ENCODE data around the gene TMEM87A. TPM values are rescaled to one million over a fixed set of nuclear protein-coding genes. Genes with fewer than 3 reads are reported as not detected.
"Not testable (repeated sequence)": the region's sequence is repeated elsewhere in the genome, so short reads cannot be mapped to it uniquely, and the experiment has no call there.

Gene TMEM87A
- total RNA-seq, 1 donor from 2014 or later, result 42.1 TPM

DNA sequence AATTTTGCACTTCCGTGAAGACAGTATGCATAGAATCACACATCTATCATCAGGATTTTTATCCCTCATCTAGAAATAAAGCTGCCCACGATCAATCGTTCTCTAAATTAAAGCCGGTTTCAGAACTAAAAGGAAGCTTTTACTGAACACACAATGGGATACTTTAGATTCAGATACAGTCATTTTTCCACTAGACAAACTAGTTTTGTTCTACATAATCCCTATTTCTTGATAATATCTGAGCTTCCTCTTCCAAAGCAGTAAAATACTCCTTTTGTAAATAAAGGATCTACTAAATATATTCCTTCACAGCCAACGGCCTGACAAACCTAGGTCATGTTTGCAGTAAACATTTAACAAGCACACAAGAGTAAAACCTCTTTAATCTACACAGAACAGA lies 2.2 kb downstream of the TMEM87A start:
- no peak for DNase-seq (ENCODE audit: low read depth, low spot score)

DNA sequence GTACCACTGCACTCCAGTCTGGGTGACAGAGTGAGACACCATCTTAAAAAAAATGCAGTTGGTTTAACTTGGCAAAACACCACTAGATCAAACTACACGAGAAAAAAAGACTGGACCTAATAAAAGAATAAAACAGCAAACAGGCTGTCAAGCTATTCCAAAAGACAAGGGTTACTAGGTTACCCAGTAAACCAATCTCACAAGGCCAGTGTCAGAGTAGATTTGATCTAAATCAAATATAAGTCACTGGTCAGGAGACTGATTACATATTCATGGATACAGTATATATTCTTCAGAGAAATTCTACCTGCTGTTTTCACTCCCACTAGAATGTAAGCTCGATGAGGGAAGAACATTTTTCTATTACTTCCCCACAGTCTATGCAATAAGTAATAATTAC lies 2.7 kb downstream of the TMEM87A start:
- DNase-seq (ENCODE audit: low read depth, low spot score), result no peak

DNA sequence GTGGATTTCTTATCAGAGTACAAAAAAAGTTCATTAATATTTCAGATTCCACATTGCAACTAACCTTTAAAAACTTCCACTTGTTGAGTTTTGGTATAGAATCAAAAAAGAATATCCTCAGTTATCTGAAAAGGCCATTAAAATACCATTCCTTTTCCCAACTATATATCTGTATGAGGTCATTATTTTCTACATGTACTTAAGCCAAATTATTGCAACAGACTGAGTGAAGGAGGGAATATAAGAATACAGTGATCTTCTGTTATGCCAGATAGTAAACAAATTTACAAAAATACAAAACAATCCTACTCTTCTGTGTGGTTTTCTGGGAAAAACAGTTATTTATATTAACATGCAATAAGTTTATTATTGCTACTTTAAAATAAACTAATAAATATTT lies 5.9 kb downstream of the TMEM87A start:
- no peak for DNase-seq (ENCODE audit: low read depth, low spot score)

- DNase-seq (ENCODE audit: low read depth, low spot score), result no peak
Measured at GRCh38 chr15:42264795-42265194, 8.4 kb downstream of the TMEM87A start.

GRCh38 chr15:42253300-42253699 lies 19.9 kb downstream of the TMEM87A start:
- DNase-seq (ENCODE audit: low read depth, low spot score), result no peak

DNA sequence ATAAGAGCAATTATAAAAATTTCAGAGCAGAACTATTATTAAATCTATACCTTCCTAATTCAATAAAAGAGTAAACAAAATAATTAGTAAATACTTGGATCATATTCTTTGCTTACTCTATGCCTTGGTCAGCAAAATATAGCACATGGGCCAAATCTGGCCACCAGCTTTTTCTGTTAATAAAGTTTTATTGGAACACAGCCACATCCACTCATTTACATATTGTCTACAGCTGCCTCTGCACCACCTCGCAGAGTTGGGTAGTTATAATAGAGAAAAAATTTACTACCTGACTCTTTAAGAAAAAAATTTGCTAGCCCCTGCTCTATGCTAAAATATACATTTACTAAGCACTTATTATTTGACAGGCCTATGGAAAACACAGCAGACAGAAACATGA lies 32.4 kb downstream of the TMEM87A start:
- no peak for DNase-seq (ENCODE audit: low read depth, low spot score)

DNA sequence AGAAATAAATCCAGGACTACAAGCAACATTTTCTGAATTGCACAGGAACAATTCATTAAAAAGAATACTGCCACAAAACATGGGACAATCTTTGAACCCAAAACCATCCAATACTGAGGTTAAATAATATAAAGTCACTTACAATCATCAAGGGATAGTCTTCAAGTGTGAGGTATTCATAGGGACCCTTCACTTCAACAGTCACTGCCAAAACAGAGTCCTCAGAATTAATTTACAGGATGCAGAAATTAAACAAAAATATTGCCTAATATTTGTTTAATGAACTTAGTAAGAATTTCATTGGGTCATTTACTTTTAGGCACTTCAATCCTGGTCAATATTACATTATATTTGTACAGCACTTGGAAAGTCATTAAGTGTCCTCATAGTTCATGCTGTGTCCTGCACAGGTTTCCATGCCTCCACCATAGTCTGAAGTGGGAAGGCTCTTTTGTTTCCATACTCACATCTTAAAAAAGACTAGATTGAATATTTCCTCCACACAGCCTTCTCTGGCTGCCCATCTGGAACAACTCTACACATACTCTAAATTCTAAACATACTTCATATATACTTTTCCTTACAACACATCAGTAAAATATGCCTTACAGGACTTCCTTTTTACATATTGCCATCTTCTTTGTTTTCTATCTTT lies 33.6 kb downstream of the TMEM87A start:
- no peak for DNase-seq (ENCODE audit: low read depth, low spot score)

- no peak for DNase-seq (ENCODE audit: low read depth, low spot score)
Measured at GRCh38 chr15:42233107-42233506, 40.1 kb downstream of the TMEM87A start.

DNA sequence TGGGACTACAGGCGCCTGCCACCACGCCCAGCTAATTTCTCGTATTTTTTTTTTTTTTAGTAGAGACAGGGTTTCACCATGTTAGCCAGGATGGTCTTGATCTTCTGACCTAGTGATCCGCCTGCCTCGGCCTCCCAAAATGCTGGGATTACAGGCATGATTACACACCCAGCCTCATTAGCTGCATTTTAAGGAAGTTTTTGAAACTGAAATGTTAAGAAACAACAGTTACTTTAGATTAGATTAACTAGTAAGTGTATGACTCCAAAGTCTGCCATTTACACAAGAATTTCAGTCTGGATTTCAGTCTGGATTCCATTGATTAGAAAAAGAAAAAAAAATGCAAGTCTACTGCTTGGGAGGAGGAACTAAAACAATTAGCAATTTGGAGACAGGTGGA lies 40.6 kb downstream of the TMEM87A start:
- no peak for DNase-seq (ENCODE audit: low read depth, low spot score)

- DNase-seq (ENCODE audit: low read depth, low spot score), result no peak
Measured at GRCh38 chr15:42231088-42231487, 42.1 kb downstream of the TMEM87A start.

- not testable (repeated sequence) for DNase-seq (ENCODE audit: low read depth, low spot score)
Measured at GRCh38 chr15:42228981-42229380, 44.3 kb downstream of the TMEM87A start.

- DNase-seq (ENCODE audit: low read depth, low spot score), result no peak
Measured at GRCh38 chr15:42228036-42228435, 45.2 kb downstream of the TMEM87A start.

- DNase-seq (ENCODE audit: low read depth, low spot score), result no peak
Measured at GRCh38 chr15:42226648-42227047, 46.6 kb downstream of the TMEM87A start.

- DNase-seq (ENCODE audit: low read depth, low spot score), result no peak
Measured at GRCh38 chr15:42220216-42220615, 53.0 kb downstream of the TMEM87A start.

DNA sequence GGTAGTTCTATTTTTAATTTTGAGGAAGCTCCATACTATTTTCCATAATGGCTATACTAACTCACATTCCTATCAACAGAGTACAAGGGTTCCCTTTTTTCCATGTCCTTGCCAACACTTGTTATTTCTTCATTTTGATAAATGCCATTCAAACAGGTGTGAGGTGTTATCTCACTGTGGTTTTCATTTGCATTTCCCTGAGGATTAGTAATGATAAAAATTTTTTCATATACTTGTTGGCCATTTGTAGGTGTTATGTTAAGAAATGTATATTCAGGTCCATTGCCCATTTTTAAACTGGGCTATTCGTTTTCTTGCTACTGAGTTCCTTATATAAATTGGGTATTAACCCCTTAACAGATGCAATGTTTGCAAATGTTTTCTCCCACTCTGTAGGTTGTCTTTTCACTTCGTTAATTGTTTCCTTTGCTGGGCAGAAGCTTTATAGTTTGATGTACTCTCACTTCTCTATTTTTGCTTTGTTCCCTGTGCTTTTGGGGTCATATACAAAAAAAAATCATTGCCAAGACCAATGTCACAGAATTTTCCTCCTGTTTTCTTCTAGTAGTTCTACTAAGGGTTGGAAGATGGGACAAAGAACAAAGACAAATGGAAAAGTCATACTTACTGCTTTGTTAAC lies 54.2 kb downstream of the TMEM87A start:
- DNase-seq (ENCODE audit: low read depth, low spot score), result no peak

DNA sequence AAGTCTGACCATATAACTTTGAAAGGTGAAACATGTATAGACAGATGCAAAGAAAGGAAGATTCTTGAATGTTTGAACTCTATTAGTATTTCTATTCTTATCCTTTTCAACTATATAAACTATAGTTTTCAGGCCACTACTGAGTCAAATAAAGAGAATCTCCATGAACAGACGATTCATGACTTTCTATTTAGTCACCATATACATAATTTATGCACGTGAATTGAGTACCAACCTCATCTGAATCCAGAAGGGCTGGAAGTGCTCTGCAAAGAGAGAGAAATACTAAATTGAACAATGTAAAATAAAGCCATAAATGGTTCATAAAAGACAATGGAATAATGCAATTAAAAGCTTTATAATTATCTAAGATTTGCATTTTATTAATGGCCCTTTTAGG lies 55.7 kb downstream of the TMEM87A start:
- DNase-seq (ENCODE audit: low read depth, low spot score), result no peak

- no peak for DNase-seq (ENCODE audit: low read depth, low spot score)
Measured at GRCh38 chr15:42215913-42216829, 57.1 kb downstream of the TMEM87A start.

- no peak for DNase-seq (ENCODE audit: low read depth, low spot score)
Measured at GRCh38 chr15:42214600-42214999, 58.6 kb downstream of the TMEM87A start.

- DNase-seq (ENCODE audit: low read depth, low spot score), result no peak
Measured at GRCh38 chr15:42213511-42213910, 59.7 kb downstream of the TMEM87A start.

- DNase-seq (ENCODE audit: low read depth, low spot score), result no peak
Measured at GRCh38 chr15:42210696-42211095, 62.5 kb downstream of the TMEM87A start.

GRCh38 chr15:42207674-42208579 lies 65.3 kb downstream of the TMEM87A start, which contains the start of gene VPS39:
Gene VPS39, minus strand, starts transcription at chr15:42208304. Its CDS starts 151 bp downstream, at chr15:42208153.
- peak; percentile 74 for DNase-seq (ENCODE audit: low read depth, low spot score)
